ENCODE data around the gene LRRC8B.

Gene LRRC8B

GRCh38 chr1:89574621-89575020 lies 50.0 kb downstream of the LRRC8B start:
- no peak for DNase-seq (ENCODE audit: low read depth, low spot score)
- POLR2A ChIA-PET: no interaction called here
- CTCF ChIA-PET: no interaction called here
- TF ChIP-seq, protein P1, sequence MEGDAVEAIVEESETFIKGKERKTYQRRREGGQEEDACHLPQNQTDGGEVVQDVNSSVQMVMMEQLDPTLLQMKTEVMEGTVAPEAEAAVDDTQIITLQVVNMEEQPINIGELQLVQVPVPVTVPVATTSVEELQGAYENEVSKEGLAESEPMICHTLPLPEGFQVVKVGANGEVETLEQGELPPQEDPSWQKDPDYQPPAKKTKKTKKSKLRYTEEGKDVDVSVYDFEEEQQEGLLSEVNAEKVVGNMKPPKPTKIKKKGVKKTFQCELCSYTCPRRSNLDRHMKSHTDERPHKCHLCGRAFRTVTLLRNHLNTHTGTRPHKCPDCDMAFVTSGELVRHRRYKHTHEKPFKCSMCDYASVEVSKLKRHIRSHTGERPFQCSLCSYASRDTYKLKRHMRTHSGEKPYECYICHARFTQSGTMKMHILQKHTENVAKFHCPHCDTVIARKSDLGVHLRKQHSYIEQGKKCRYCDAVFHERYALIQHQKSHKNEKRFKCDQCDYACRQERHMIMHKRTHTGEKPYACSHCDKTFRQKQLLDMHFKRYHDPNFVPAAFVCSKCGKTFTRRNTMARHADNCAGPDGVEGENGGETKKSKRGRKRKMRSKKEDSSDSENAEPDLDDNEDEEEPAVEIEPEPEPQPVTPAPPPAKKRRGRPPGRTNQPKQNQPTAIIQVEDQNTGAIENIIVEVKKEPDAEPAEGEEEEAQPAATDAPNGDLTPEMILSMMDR (IDR thresholded peaks at IDR 0.05; ENCODE audit: insufficient read depth, low read length, missing control alignments): no peak
- no peak overlapping the region for H3K4me3 ChIP-seq (ENCODE audit: low read depth, low read length)

GRCh38 chr1:89575207-89575606 lies 50.6 kb downstream of the LRRC8B start:
- TF ChIP-seq, protein P1 (IDR thresholded peaks at IDR 0.05; ENCODE audit: insufficient read depth, low read length, missing control alignments): no peak
- ChIA-PET CTCF (no interaction called here), POLR2A (no interaction called here)
- no peak overlapping the region for H3K4me3 ChIP-seq (ENCODE audit: low read depth, low read length)
- no peak for DNase-seq (ENCODE audit: low read depth, low spot score)

DNA sequence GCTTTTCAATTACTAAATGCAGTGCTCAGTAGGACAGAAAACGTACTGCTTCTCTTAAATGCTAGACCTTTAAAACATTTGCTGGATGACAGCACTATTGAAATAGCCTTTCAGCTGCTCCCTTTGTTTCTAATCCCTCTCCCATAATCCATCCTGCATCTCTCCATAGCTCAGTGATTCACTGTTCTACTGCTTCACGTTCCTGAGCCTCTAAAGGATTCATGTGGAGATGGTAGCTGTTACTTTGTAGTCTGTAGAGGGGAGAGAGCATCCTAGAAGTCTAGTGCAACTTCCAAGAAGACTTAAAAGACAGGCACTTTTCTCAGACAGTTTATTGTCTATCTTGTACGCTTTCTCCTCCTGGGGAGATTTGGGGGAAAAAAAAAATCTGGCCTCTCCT lies 51.4 kb downstream of the LRRC8B start:
- no peak overlapping the region for H3K4me3 ChIP-seq (ENCODE audit: low read depth, low read length)
- ChIA-PET POLR2A (interaction anchor here (0.5 kb wide), 1 partner anchor 9 kb away, joined by 3 read pairs; no protein-coding TSS in a partner anchor), CTCF (no interaction called here)
- TF ChIP-seq, protein P1 (IDR thresholded peaks at IDR 0.05; ENCODE audit: insufficient read depth, low read length, missing control alignments): no peak
- DNase-seq (ENCODE audit: low read depth, low spot score): no peak

- POLR2A ChIA-PET: interaction anchor here (0.6 kb wide), 1 partner anchor 687 kb away, joined by 3 read pairs; the partner anchor contains the start of gene GTF2B
Measured at GRCh38 chr1:89578151-89578550, 53.5 kb downstream of the LRRC8B start.

GRCh38 chr1:89578946-89579684 lies 54.5 kb downstream of the LRRC8B start:
- POLR2A ChIA-PET: interaction anchor here (0.6 kb wide), 1 partner anchor 688 kb away, joined by 3 read pairs; the partner anchor contains the start of gene GTF2B
- no peak for DNase-seq (ENCODE audit: low read depth, low spot score)
- TF ChIP-seq, protein P1 (IDR thresholded peaks at IDR 0.05; ENCODE audit: insufficient read depth, low read length, missing control alignments): no peak
- CTCF ChIA-PET: interaction anchor here (1.1 to 5.2 kb wide), 5 partner anchors 21 to 184 kb away, joined by 3 to 29 read pairs (median 7); no protein-coding TSS in a partner anchor
- no peak overlapping the region for H3K4me3 ChIP-seq (ENCODE audit: low read depth, low read length)

More at GRCh38 chr1:89578151-89578550, 53.5 kb downstream of the LRRC8B start:
- TF ChIP-seq, protein P1 (IDR thresholded peaks at IDR 0.05; ENCODE audit: insufficient read depth, low read length, missing control alignments): no peak
- CTCF ChIA-PET: interaction anchor here (1.3 to 5.2 kb wide), 2 partner anchors 22 to 94 kb away, joined by 4 to 29 read pairs; no protein-coding TSS in a partner anchor
- H3K4me3 ChIP-seq (ENCODE audit: low read depth, low read length): no peak overlapping the region
- no peak for DNase-seq (ENCODE audit: low read depth, low spot score)

DNA sequence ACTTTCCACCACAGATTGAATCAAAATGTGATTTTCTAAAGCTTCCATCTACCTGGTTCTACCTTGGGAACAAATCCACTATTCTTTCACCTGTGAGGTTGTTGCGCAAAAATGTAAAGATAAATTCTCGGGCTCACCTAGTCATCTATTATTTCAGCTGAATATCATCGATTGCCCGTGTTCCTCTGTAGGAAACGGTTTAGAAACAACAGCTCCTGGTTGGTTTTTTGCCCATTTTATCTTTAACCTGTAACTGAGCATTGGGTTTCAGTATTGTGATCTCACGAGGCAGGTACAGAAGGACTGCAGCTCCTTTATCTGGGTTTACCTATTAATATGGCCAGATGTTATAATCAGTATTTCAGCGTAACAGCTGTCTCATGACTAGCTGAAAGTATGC lies 55.4 kb downstream of the LRRC8B start:
- DNase-seq (ENCODE audit: low read depth, low spot score): no peak
- ChIA-PET POLR2A (no interaction called here), CTCF (interaction anchor here (1.1 to 5.2 kb wide), 4 partner anchors 20 to 183 kb away, joined by 3 to 29 read pairs (median 8); no protein-coding TSS in a partner anchor)
- TF ChIP-seq, protein P1 (IDR thresholded peaks at IDR 0.05; ENCODE audit: insufficient read depth, low read length, missing control alignments): no peak
- no peak overlapping the region for H3K4me3 ChIP-seq (ENCODE audit: low read depth, low read length)
